PFSK-1 (cell line): ENCODE data around the gene JUNB.

Experiments used
- FOXP2 ChIP-seq: optimal IDR thresholded peaks from 2 replicates; pipeline ENCODE3; 2011; ENCODE audit warnings: borderline replicate concordance, control low read depth, inconsistent platforms; ENCODE audit not compliant: insufficient read depth; ENCODE audit errors: extremely low read length, extremely low read depth
- POLR2AphosphoS5 ChIP-seq: IDR thresholded peaks from 2 replicates; pipeline ENCODE4 v1.6.1; 2012; ENCODE audit warnings: low read depth, mild to moderate bottlenecking, control low read depth, low read length, moderate library complexity
- REST ChIP-seq, 2 experiments: IDR thresholded peaks; 2 replicates each; pipeline versions ENCODE4 v1.6.1 to v1.8.0; 2011 to 2012; ENCODE audit warnings: low read depth in 2 of 2, low read length in 2 of 2, control low read depth in 1 of 2, inconsistent platforms in 1 of 2, mild to moderate bottlenecking in 1 of 2, moderate library complexity in 1 of 2; ENCODE audit not compliant: insufficient read depth in 1 of 2
- TAF1 ChIP-seq: IDR thresholded peaks from 2 replicates; pipeline ENCODE4 v1.6.1; 2012; ENCODE audit warnings: low read length, control low read depth, borderline replicate concordance; ENCODE audit not compliant: insufficient read depth

GRCh38 chr19:12774588-12775555 is 16.4 kb upstream of the JUNB start, which contains the start of gene HOOK2:
- TF ChIP-seq FOXP2: no peak
- no peak for TF ChIP-seq POLR2AphosphoS5
- TF ChIP-seq TAF1: no peak
- TF ChIP-seq REST (IDR thresholded peaks at IDR 0.05; ENCODE audit: insufficient read depth in 1 of 2, low read depth in 2 of 2, low read length in 2 of 2): no peak
